NB4 (cell line): ENCODE data around the gene IVNS1ABP.

ENCODE experiments used
- TF ChIP-seq, protein P1 (sequence below): IDR thresholded peaks from one replicate; pipeline ENCODE4 v1.5.1; 2012; ENCODE audit warnings: low read depth, low read length
- TF ChIP-seq, protein P2 (sequence below): IDR thresholded peaks from 2 replicates; pipeline ENCODE4 v1.6.1; 2011; ENCODE audit warnings: low read depth, low read length

GRCh38 chr1:185348985-185349384 is 31.9 kb upstream of the IVNS1ABP start:
- TF ChIP-seq, protein P1, sequence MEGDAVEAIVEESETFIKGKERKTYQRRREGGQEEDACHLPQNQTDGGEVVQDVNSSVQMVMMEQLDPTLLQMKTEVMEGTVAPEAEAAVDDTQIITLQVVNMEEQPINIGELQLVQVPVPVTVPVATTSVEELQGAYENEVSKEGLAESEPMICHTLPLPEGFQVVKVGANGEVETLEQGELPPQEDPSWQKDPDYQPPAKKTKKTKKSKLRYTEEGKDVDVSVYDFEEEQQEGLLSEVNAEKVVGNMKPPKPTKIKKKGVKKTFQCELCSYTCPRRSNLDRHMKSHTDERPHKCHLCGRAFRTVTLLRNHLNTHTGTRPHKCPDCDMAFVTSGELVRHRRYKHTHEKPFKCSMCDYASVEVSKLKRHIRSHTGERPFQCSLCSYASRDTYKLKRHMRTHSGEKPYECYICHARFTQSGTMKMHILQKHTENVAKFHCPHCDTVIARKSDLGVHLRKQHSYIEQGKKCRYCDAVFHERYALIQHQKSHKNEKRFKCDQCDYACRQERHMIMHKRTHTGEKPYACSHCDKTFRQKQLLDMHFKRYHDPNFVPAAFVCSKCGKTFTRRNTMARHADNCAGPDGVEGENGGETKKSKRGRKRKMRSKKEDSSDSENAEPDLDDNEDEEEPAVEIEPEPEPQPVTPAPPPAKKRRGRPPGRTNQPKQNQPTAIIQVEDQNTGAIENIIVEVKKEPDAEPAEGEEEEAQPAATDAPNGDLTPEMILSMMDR, result no peak
- TF ChIP-seq, protein P2, sequence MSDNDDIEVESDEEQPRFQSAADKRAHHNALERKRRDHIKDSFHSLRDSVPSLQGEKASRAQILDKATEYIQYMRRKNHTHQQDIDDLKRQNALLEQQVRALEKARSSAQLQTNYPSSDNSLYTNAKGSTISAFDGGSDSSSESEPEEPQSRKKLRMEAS, result no peak
